Right hindlimb (tissue), 1 donor: ENCODE measurements around the gene SNX4.
"Not testable (repeated sequence)": the region's sequence is repeated elsewhere in the genome, so short reads cannot be mapped to it uniquely, and the experiment has no call there.

Source experiments
- DNase-seq: peaks from one replicate; pipeline ENCODE4 v3.0.0-alpha.2; 2018

The SNX4 gene

DNA sequence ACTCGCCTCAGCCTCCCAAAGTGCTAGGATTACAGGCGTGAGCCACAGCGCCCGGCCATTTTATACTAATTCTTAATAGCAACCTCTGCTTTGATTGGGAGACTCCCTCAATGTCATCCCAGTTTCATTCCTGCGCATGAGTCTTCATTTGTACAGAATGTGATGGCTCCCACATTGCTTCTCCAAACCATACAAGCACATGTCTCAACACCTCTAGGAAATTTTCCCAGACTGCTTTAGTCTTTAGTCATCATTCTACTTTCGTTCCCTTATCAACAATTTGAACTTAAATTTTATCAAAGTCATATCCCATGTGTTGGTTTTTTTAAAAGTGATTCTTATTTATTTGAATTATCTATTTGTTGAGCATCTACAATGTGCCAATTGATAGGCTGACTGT lies 58.1 kb downstream of the SNX4 start:
- no peak for DNase-seq

DNA sequence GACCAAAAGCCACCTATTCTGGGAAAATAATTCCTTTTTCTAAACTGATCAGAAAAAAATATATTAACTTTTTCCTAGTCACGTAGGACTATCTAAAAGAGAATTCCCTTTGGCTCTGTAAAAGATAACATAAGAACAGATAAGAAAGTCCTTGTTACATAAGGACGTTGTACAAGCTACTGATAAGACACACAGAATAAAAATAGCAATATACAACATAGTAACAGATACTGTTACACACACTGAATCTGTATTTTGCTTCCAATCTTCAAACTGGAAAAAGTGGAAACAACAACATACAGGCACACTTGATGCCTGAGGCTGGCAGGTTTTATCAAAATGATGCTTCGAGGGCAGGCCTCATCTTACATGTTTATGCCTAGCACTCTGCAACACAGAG lies 59.8 kb downstream of the SNX4 start:
- DNase-seq = no peak

DNA sequence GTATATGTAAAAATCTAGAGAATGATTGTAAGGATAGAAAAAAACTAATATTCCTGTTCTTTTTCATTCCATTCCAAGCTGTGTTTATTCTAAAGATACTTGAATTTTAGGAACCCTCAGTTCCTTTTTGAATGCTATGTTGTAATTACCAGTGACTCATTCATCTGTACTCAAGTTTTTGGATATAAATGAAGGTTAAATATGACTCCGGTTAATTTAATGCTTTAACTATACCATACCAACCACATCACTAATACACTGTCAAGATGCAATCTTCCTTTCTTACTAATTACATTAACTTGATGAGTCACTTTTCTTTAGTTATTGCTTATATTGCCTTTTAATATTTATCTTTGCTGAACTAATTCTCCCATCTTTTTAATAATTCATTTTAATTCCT lies 76.1 kb downstream of the SNX4 start:
- DNase-seq = no peak

DNA sequence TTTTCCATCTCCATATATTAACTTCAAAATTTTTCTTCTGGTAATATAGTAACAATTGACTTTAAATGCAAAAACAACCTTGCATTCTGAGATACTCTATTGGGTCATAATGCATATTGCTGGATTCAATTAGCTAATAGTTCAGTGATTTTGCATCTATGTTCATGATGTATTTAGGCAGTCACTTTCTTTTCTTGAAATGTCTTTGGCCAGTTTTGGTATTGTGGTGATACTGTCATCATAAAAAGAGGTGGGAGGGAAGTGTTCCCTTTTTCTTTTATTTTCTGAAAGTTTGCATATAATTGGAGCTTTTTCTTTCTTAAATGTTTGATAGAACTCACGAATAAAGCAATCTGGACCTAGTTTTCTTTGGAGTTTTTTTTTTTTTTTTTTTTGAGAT lies 77.5 kb downstream of the SNX4 start:
- DNase-seq = no peak

DNA sequence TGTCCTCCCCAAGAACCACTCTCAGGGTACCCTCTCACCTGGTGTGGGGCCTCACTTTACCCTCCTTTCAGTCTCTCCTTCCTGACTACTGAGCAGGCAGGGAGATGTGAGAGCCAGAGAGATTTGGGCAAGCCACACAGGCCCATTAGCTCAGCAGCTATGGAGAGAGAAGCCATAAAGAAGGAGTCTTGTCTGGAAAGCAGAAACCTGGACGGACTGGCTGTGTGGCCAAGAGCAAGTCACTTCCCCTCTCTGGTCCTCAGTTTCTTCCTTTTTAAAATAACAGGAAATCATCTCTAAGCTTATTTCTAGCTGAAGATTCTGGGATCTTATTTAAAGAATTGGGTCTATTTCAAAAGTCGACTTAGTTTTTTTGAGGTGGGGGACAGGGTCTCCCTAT lies 79.0 kb downstream of the SNX4 start:
- DNase-seq = no peak

DNA sequence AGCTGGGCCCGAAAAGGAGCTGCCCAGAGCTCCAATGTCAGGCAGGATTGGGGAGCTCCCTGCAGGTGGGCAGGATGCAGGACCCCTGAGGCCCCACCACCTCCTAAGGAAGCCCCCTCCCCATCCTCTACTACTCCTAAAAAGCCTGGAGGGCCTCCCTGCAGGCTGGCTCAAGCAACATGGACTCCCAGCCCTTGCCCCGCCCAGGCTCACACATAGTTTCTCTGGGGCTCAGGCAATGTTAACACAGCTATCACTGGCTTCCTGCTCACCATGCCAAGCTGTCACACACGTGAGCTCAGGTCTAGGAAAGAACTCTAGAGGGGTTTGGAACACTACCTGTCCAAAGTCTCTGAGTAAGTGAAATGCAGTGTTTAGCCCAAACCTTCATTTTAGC lies 79.4 kb downstream of the SNX4 start:
- no peak for DNase-seq

DNA sequence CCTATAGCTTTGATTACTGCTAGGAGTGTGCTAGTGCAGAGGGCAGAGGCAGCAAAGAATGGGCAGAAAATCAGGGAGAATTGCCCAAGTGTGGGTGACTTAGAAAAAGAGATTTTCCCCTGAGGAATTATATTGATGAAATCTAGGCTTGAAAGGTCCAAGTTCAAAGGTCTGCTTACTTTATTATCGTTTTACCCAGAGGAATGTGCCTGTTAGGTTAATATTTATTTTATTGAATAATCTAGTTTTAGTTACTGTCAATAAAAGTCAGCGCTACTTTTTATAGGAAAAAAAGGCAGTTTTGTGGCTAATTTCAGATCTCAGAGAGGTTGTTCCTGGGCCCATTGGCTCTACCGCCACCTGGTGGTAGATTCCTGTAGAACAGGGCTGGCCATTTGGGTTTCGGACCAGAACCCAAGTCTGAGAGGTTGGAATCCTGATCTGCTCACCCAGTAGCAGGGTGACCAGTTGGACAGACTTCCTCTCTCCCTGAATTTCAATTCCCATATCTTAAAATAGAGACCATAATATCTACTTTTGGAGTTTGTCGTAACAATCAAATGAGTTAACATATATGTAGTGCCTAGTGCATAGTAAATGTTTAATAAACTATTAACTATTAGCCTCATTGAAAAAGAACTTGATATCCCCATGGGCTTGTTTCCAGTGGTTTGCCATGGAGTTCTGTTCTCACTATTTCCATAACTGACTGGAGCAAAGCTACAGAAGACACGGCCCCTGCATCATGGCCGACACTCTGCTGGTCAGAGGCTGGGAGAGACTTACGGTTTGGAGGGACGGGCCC lies 82.2 kb downstream of the SNX4 start:
- peak; percentile 56 for DNase-seq

DNA sequence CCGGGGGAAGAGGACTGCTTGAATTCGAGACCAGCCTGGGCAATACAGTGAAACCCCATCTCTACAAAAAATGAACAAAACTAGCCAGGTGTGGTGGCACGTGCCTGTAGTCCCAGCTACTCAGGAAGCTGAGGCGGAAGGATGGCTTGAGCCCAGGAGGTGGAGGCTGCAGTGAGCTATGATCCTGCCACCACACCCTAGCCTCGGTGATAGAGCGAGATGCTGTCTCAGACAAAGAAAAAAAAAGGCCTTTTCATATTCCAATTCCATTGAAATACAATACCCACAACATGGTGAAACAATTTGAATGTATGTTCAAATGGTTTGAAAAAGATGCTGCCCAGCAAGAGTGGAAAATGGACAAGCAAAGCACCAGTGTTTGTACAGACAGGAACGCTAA lies 83.1 kb downstream of the SNX4 start:
- no peak for DNase-seq

DNA sequence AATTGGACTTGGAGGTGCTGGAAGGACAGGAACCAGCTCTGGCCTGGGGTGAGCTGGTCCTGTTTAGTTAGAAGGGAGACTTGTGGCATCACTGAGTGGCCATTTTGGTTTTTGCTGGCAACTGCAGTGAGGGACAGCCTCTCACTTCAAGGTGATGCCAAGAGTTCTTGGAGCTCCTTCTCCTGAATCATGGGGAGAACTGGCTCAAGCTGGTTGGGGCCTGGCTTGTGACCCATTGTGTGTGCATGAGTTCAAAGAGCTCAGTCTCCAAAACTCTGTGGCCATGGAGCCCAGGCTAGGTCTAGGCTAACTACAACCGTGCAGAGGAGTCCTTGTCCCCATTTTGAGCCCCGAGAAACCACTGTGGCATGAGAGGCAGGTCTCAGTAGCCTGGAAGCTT lies 84.8 kb downstream of the SNX4 start:
- no peak for DNase-seq

DNA sequence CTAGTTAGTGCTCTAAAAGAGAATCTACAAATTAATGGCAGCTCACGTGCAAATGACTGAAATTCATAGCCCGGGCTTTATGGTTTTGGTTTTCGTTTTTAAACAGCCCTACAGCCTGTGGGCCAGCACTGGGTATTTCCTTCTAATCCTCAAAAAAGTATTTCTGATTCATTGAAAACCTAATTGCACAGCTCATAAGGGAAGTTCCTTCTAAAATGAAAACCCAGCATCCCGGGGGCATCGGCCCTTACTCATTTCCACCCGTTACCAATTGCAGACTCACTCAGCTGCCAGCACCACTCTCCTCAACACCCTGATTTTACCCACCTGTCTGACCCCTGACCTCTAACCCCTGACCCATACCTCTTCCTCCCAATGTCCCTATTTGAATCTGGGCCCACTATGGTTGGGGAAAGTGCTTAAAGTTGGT lies 85.4 kb downstream of the SNX4 start:
- no peak for DNase-seq

DNA sequence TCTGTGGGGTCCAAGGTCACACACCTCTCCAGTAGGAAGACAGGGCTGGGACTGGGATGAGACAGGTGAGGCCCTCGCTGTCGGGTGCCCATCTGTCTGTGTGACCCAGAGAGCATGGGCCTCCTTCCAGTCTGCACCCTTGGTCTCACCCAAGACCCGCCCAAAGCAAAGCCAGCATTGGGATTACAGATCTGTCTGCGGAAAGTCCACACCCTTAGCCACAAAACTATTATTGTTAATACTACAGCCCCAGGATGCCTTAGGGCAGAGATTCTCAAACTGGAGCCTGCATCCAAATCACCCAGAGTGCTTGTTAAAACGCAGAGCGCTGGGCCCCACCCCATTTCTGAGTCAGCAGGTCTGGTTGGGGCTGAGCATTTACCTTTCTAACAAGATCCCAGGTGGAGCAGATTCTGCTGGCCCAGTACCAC lies 86.4 kb downstream of the SNX4 start:
- no peak for DNase-seq

DNA sequence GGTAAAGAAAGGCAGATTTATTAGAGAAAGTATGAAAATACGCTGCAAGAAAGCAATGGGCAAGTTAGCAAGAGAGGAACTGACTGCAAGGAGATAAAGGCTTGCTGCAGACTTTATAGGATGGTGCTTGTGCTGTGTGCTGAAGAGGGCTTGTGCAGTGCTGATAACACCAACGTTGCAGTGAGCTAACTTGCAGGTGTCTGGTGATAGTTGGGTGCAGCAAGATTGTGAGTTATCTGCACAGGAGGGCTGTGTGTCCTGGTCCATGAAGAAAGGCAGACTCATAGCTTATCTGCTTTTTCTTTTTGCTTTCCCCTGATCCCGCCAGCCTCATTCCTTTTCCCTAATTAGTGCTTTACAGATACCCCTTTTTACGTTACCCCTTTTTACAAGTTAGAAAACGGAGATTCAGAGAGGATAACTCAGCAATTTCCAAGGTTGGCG lies 86.9 kb downstream of the SNX4 start:
- no peak for DNase-seq

DNA sequence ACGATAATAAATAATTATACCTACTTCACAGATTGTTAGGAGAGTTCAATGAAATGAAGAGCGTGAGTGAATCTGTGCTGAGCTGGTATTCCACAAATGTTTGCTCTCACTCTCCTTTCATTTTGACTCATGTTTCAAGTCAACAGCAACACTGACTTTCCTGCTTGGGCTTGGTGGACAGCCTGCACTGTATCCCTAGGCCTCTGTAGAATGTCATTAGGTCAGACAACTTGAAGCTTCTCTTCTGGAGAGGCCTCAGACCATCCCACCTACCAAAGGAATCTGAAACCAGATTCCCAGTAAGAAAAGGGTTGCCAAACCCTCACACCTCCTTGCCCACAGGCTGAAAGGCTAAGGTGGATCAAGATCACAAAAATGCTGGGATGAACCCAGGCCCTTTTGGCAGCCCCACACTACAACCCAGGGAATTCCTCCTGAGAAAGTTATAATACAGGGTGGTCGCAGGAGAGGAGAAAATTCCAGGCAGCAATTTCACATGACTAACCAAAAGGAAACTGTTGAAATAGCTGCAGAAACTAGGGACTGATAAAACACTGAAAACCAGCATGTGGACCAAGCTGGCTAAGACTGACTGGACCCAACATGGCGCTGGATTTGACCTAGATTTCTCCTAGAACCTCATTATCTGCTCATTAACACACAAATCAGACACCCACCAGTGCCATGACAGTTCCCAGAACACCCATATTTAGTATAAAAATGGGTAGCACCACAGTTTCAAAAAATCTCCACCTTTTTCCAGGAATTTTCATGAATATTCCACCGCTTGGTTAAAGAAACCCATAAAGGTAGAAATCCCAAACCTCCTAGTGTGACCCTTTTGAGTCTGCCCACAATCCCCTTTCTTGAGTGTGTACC lies 87.9 kb downstream of the SNX4 start:
- no peak for DNase-seq

DNA sequence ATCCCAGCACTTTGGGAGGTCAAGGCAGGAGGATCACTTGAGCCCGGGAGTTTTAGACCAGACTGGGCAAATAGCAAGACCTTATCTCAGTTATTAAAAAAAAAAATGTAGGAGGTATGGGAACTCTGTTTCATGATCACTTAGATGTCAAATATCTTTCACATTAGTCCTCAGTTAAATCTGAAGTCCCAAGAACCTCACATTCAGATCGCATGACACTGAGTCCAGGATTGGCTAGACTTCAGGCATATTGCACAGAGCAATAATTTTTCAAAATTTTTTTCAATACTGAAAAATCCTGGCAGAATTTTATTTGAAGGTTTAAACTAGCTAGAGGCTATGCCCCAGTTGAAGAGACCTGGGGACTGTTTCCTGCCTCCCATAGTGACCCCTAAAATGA lies 88.6 kb downstream of the SNX4 start:
- DNase-seq = no peak

DNA sequence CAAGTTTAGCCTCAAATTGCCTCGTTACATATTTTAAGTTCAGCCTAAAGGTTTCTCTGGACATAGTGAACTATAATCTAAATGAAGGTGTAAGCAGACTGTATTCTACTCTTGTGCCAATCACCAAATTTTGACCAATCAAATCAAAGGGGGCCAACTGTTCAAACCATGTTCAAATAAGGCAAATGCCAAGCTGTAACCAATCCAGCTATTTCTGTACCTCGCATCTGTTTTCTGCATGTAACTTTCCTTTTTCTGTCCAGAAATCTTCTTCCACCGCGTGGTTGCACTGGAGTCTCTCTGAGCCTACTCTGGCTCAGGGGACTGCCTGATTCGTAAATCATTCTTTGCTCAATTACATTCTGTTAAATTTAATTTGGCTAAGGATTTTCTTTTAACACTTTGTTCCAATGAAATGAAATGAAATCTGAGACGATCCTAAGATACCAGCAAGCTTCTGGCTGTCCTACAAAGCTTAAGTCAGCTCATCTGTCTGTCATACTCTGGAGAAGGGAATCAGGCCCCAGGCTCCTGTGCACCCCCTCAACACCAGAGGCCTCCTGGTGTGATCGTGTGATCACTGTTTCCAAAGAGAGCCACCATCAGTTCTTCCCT lies 91.7 kb downstream of the SNX4 start:
- DNase-seq = no peak

DNA sequence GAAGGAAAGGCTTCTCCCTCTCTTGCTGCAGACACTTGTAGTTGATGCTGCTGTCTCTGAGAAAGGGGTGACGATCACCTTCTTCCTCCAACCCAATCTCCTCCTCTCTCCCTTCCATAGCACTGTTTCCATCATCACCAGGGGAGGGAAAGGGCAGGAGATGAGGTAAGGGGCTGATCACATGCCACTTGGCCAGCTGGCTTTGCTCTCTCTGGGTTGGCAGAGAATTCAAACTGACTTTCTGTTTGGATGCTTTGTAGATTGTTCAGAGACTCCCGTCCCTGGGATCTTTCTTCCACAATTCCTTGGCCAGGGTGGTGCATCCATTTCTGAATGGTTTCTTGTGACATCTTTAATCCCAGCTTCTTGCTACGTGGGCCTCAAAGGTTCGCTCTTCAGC lies 101.7 kb downstream of the SNX4 start:
- no peak for DNase-seq

DNA sequence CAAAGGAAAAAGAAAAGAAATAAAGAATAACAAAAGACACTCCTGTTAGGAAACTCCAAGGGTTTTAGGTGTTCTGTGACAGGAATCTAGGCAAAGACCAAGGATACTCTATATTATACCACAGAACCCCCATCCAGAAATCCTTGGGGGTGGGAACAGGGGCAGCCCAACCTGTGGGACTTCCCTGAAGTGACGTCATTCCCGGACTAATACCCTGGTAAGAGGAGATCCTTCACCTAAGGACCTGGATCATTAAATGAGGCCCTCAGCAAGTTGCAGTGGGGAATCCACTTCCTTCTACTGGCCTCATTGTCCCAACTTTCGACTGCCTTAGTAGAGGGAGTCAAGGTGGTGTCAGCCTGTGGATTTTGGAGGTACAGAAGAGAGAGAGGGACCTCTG lies 103.8 kb downstream of the SNX4 start:
- DNase-seq = no peak

DNA sequence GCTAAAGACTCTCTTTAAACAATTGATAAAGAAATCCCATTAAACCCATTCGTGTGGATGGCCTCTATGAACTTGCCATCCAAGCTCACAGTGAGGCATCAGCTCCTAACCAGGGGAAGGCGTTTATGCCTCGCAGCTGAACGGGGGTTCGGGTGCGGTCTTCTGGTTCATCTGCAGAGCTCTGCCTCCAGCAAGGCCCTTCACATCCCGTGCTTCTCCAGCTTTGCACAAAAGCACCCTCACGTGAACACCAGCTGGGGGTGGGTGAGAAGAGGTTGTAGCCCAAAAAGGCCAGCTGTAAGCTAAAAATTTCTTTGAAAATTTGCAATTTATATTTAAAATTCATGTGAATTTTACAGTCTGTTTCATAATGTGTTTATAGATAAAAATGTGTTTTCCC lies 105.3 kb downstream of the SNX4 start:
- no peak for DNase-seq

DNA sequence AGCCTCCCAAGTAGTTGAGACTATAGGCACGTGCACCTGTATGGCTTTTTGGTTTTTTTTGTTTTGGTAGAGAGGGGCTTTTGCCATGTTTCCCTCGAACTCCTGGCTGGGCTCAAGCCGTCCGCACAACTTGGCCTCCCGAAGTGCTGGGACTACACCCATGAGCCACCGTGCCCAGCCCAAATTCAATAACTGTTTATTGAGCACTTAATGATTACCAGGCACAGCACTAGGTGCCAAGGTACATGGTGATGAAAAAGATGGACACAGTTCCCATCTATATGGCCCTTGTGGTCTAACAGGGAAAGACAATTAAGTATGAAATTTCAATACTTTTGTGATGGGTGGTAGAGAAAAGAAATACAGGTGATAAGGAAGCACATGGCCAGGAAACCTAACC lies 109.1 kb downstream of the SNX4 start:
- no peak for DNase-seq

DNA sequence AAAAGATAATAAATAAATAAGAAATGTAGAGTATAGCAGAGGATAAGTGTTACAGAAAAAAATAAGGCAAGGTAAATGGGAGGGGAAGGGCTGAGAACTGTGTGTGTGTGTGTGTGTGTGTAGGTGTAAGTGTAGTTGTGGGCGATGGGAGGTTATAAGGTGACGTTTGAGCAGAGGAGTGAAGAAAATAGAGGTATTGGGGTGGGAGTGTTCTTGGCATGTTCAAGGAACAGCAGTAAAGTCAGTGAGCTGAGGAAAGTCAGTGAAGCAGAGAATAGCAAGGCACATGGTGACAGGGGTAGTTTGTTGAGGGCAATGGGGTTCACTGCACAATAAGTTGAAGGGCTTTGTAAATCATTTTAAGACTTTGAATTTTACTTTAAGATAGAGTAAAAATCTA lies 113.9 kb downstream of the SNX4 start:
- no peak for DNase-seq

DNA sequence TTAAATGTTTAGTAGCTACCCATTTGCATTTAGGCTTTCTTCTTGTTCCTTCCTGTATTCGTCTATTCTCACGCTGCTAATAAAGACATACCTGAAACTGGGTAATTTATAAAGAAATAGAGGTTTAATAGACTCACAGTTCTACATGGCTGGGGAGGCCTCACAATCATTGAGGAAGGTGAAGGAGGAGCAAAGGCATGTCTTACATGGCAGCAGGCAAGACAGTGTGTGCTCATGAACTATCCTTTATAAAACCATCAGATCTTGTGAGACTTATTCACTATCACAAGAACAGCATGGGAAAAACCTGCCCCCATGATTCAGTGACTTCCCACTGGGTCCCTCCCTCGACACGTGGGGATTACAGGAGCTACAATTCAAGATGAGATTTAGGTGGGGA lies 114.5 kb downstream of the SNX4 start:
- not testable (repeated sequence) for DNase-seq

DNA sequence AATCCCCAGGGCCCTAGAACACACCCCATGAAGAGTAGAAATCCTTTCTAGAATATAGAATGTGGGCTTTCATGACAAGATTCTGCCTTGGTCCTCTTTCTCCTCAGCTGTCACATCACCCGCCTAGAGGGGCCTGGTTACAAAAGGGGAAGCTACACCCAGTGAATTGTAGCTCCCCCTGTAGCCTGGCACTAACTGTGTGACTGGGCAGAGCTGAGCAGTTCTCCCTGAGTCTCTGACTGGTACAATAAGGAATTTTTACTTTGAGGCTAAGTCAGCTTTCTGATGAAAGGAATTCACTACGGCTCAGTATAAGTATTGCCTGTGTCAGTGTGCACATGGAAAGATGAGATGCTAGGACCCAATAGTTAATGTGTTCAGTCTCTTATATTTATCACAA lies 116.2 kb downstream of the SNX4 start:
- no peak for DNase-seq

DNA sequence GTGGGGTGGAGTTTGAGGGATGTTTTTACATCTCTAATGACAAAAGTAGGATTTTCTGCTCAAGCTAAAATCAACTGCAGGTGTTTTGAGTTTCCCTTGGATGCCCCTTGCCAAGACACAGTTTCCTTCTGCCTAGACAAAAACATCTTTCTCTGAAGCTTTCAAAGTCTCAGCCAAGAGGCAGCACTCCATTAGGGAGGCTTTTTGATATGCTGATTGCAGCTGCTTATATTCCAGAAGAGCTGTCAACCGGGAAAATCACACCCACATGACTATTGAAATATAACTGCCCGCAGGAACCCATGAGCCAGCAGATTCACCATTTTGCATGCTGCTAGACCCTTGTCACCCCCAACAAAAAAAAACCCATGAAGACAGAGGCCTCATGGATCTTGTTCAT lies 117.4 kb downstream of the SNX4 start:
- DNase-seq = no peak

DNA sequence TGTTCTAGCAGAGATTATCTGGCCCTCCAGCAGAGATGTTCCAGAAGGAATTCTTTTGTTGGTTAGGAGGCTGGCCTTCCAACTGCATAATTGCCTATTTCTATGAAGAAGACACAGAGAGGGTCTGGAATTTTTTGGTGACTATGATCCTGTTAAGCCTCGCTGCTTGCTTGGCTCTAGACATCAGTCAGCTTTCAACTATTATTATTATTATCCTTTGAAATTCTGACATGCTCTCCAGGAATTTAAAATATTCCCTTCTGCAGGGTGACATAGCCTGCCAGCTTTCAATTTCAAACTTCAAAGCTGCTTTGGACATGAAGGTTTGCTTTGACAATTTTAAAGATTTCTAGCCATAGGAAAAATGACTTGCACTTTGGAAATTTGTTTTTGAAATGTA lies 118.6 kb downstream of the SNX4 start:
- no peak for DNase-seq
